KOPT-K1 (cell line): ENCODE measurements around the gene GLG1.
"Not testable (repeated sequence)": the region's sequence is repeated elsewhere in the genome, so short reads cannot be mapped to it uniquely, and the experiment has no call there.

ENCODE experiments used
- H3K27ac ChIP-seq: fragments of 200-600 bp; sonication (generic); 2 replicates; pipeline ENCODE4 v1.5.1; 2016; ENCODE audit warnings: antibody characterized with exemption, mild to moderate bottlenecking, low read depth, low read length; ENCODE audit not compliant: poor library complexity, severe bottlenecking
- H3K36me3 ChIP-seq: fragments of 200-600 bp; sonication (generic); 2 replicates; pipeline ENCODE4 v1.5.1; 2017; ENCODE audit warnings: antibody characterized with exemption, mild to moderate bottlenecking, low read length, moderate library complexity; ENCODE audit not compliant: insufficient read depth
- H3K9me3 ChIP-seq: fragments of 200-600 bp; sonication (generic); 2 replicates; pipeline ENCODE4 v1.5.1; 2017; ENCODE audit warnings: antibody characterized with exemption, low read length, mild to moderate bottlenecking; ENCODE audit not compliant: insufficient read depth, poor library complexity, severe bottlenecking

Gene GLG1

GRCh38 chr16:74449470-74449869, 157.4 kb downstream of the GLG1 start:
- H3K36me3 ChIP-seq: peaks cover 29% of the 10 kb centered on the region
- H3K27ac ChIP-seq: no peak overlapping the region
- H3K9me3 ChIP-seq: no peaks in the 10 kb centered on the region

DNA sequence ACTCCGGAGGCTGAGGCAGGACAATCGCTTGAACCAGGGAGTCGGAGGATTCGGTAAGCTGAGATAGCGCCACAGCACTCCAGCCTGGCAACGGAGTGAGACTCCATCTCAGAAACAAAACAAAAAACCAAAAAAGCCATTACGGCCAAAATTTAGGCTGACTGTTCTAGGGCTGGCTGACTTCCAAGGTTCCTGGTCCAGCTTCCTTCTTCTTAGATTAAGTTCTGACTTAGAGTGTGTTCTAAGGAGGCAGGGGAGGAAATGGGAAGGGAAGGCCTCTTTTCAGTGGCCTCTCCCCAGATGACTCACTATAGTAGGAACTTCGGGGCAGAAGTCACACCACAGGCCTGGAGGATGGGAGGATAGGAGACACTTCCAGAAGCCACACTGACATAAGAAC, 157.9 kb downstream of the GLG1 start:
- no peaks in the 10 kb centered on the region for H3K9me3 ChIP-seq
- H3K27ac ChIP-seq: no peak overlapping the region
- H3K36me3 ChIP-seq: peaks cover 29% of the 10 kb centered on the region

DNA sequence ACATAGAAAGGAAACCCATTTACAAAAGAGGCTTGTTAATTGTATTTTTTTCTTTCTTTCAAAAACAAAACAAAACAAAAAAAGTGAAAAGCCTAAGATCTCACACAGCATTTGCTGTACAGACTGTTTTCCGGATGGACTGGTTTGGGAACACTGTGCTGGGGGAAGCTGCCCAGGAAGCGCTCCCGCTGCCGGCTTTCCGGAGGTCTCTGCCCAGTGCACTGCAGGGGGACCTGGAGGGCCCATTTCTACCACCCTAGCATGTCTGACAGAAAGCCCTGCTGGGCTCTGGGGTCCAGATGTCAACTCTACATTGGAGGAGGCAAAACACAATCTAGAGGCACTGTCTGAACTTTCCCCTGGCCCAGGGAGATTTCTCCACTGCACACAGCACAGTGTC, 159.3 kb downstream of the GLG1 start:
- Histone ChIP-seq H3K9me3 (no peaks in the 10 kb centered on the region), H3K27ac (no peak overlapping the region), H3K36me3 (peaks cover 19% of the 10 kb centered on the region; the same call in 1 of the 2 replicates)

DNA sequence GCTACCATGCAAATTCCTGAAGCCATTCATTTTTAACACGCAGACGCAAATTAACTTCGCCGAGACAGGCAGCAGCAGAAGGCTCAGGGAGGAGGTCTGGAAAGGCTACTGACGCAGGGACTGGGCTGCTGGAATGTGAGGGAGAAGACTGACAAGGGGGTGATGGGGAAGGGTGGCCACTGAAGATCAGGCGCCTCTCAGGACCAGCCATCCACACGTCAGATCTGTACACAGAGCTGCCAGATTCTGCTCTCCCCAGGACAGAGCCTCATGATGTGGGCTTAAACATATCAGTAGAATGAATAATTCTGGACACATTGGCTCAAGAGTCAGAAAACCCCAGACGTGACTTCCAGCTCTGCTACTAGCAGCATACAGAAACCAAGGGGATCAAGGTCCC, 160.0 kb downstream of the GLG1 start:
- no peaks in the 10 kb centered on the region for H3K9me3 ChIP-seq
- H3K36me3 ChIP-seq: peaks cover 12% of the 10 kb centered on the region; the same call in 1 of the 2 replicates
- H3K27ac ChIP-seq: no peak overlapping the region

DNA sequence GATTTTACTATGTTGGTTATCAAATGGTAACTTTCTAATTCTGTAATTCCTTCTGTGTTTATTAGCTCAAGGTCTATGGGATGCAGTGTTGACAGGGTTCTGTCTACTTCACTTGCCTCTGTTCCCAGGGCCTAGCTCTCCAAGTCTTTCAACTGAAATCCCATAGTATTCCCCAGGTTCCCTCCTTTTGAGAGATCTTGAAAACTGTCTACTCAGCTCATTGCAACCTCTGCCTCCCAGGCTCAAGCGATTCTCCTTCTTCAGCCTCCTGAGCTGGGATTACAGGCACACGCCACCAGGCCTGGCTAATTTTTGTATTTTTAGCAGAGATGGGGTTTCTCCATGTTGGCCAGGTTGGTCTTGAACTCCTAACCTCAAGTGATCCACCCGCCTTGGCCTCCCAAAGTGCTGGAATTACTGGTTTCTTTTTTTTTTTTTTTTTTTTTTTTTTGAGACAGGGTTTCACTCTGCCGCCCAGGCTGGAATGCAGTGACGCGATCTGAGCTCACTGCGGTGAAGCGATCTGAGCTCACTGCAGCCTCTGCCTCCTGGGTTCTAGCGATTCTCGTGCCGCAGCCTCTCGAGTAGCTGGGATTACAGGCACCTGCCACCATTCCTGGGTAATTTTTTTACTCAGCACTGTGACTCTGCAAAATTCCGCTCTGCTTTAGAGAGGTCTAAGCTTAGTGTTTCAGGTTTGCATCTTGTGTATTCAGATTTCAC, 163.1 kb downstream of the GLG1 start:
- not testable (repeated sequence) for H3K9me3 ChIP-seq, H3K27ac ChIP-seq, H3K36me3 ChIP-seq

- H3K9me3 ChIP-seq: no peaks in the 10 kb centered on the region
- no peaks in the 10 kb centered on the region for H3K36me3 ChIP-seq
- H3K27ac ChIP-seq: no peak overlapping the region
Observed at GRCh38 chr16:74439685-74440084, 167.2 kb downstream of the GLG1 start.

- Histone ChIP-seq H3K27ac (peak overlapping the region; percentile 23), H3K36me3 (no peaks in the 10 kb centered on the region), H3K9me3 (no peaks in the 10 kb centered on the region)
Observed at GRCh38 chr16:74438492-74438979, 168.4 kb downstream of the GLG1 start.

DNA sequence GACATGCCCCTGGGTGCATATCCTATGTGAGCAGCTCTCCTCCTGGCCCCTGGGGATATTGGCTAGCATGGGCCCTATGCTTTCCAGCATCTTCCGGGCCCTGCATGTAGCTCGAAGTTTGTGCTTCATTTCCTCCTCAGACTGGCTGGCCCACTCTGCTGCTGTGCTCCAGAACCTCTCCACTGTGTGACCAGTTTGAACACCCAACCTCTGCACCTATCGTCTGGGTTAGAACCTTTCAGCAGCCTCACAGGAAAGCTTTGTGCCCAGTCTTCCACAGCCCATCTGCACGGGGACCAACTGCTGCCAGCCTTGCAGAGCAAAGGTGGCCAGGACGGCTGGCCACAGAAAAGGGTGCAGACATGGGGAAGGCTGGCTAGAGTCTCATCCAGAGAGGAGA, 175.4 kb downstream of the GLG1 start:
- Histone ChIP-seq H3K9me3 (no peaks in the 10 kb centered on the region), H3K27ac (no peak overlapping the region), H3K36me3 (no peaks in the 10 kb centered on the region)

- not testable (repeated sequence) for H3K9me3 ChIP-seq, H3K36me3 ChIP-seq, H3K27ac ChIP-seq
Observed at GRCh38 chr16:74430036-74430712, 176.7 kb downstream of the GLG1 start.

DNA sequence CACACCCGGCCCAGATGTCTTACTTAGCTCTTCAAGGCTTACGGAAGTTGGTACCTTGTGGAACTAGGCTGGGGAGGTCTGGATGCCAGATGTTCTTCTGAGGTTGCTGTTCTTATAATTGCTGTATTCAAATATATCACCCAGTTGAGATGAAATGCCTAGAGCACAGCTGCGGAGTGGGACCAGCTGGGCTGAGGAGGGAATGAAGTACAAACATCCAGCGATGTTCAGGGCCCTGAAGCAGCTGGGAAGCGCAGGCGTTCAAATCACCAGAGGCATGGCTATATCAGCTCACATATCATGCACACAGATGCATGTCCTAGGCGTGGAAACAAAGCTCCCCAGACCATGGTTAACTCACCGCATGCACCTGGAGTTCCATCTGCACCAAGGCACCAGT, 178.4 kb downstream of the GLG1 start:
- H3K36me3 ChIP-seq, H3K27ac ChIP-seq: not testable (repeated sequence)

DNA sequence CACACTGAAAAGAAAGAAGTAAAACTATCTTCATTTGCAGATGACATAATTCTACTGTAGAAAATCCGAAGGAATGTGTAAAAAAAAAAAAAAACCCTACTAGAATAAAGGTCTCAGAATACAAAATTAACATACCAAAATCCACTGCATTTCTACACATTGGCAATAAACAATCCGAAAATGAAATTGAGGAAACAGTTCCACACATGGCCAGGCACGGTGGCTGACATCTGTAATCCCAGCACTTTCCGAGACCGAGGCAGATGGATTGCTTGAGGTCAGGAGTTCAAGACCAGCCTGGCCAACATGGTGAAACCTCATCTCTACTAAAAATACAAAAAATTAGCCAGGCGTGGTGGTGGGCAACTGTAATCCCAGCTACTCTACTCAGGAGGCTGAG, 181.2 kb downstream of the GLG1 start:
- H3K27ac ChIP-seq, H3K36me3 ChIP-seq, H3K9me3 ChIP-seq: not testable (repeated sequence)

More for the DNA sequence above, 178.4 kb downstream of the GLG1 start:
- H3K9me3 ChIP-seq: not testable (repeated sequence)

DNA sequence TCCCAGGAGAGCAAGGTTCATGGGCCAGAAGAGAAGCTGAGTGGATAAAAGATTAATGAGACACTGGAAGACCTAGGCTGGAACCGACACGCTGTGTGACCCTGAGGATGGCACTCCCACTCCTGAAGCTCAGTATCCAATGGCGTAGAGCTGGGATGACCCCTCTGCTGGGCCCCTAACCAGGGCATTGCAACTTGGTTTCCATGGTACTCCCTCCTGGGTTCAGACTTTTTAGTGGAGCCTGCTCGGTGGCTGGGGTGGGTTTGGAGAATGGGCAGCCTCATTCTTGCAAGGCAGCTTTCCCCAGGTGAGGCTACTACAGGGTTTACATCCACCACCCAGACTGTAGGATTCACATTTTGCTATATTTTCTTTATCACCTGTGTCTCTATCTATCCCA, 183.2 kb downstream of the GLG1 start:
- not testable (repeated sequence) for H3K27ac ChIP-seq, H3K9me3 ChIP-seq, H3K36me3 ChIP-seq

DNA sequence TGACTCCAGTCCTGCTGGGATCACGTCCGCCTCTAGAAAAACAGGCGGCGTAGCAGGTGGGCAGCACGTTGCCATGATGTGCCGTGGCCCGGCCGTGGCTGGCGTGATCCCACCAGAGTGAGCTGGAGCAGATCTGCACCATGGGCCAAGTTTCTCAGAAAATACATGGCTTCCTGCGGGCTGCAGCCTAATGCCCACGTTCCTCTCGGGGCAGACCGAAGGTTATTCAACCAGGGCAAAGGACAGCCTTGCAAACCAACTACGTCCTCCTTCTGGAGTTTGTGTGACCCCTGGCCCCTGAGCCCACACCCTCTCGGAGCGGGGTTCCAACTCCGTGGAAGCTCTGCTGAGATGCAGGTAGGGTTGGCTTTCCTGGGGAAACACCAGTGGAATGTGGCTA, 184.8 kb downstream of the GLG1 start:
- not testable (repeated sequence) for H3K36me3 ChIP-seq, H3K27ac ChIP-seq, H3K9me3 ChIP-seq

DNA sequence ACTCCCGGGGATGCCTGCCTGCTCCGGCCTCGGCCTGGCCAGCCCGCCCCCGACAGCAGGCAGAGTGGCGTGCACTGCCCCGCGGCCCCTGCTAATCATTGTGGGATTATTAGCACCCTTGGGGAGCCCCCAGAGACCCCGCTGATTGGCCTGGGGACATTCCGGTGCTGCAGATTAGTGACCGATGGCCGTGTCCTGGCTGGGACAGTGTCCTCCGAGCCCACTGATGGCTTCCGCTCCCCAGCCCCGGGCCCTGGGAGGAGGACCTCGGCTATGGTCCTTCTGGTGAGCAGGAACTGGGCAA, 185.5 kb downstream of the GLG1 start:
- not testable (repeated sequence) for H3K27ac ChIP-seq, H3K36me3 ChIP-seq, H3K9me3 ChIP-seq

GRCh38 chr16:74420612-74421481, 186.1 kb downstream of the GLG1 start, which contains the start of gene CLEC18B:
CLEC18B (minus strand) TSS chr16:74421478; CDS start chr16:74421270, 208 bp downstream.
- not testable (repeated sequence) for H3K27ac ChIP-seq, H3K36me3 ChIP-seq, H3K9me3 ChIP-seq
